OCI-LY3 (cell line): ENCODE data around the gene SWT1.

ENCODE experiments used
- EZH2phosphoT487 ChIP-seq: fragments of 200-600 bp; shearing (Covaris generic); IDR thresholded peaks from 2 replicates; pipeline ENCODE4 v1.6.1; 2018; ENCODE audit warnings: antibody characterized with exemption, mixed run types, low read depth
- TF ChIP-seq, protein P1 (sequence below): fragments of 200-600, 300-600 bp; sonication (generic); IDR thresholded peaks from 2 replicates; pipeline ENCODE4 v1.5.1; 2014; ENCODE audit warnings: antibody characterized with exemption, low read length, low read depth

- TF ChIP-seq, protein P1, sequence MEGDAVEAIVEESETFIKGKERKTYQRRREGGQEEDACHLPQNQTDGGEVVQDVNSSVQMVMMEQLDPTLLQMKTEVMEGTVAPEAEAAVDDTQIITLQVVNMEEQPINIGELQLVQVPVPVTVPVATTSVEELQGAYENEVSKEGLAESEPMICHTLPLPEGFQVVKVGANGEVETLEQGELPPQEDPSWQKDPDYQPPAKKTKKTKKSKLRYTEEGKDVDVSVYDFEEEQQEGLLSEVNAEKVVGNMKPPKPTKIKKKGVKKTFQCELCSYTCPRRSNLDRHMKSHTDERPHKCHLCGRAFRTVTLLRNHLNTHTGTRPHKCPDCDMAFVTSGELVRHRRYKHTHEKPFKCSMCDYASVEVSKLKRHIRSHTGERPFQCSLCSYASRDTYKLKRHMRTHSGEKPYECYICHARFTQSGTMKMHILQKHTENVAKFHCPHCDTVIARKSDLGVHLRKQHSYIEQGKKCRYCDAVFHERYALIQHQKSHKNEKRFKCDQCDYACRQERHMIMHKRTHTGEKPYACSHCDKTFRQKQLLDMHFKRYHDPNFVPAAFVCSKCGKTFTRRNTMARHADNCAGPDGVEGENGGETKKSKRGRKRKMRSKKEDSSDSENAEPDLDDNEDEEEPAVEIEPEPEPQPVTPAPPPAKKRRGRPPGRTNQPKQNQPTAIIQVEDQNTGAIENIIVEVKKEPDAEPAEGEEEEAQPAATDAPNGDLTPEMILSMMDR = no peak
- TF ChIP-seq EZH2phosphoT487 = no peak
These were observed 1.2 kb upstream of the SWT1 start for GRCh38 chr1:185155600-185156287.
